ENCODE data around the gene ABI3BP. TPM values are rescaled to one million over a fixed set of nuclear protein-coding genes. Genes with fewer than 3 reads are reported as not detected.
A peak's percentile ranks its signal among the peaks of the same experiment; 100 is the strongest.

ABI3BP gene
- total RNA-seq, 1 donor from 2014 or later = 1.1 TPM

GRCh38 chr3:100877286-100877685, 115.9 kb downstream of the ABI3BP start:
- Histone ChIP-seq H3K36me3 (ENCODE audit: insufficient read depth, low read length) (no peaks in the 10 kb centered on the region), H3K9me3 (ENCODE audit: insufficient read depth, low read depth, low read length) (no peaks in the 10 kb centered on the region), H3K4me3 (ENCODE audit: insufficient read depth, low read depth, low read length) (no peak overlapping the region), H3K9ac (ENCODE audit: low read length) (no peak overlapping the region), H2AFZ (ENCODE audit: low read depth, low read length) (no peak overlapping the region), H4K20me1 (ENCODE audit: insufficient read depth, low read length) (no peaks in the 10 kb centered on the region), H3K4me2 (ENCODE audit: low read length) (no peak overlapping the region), H3K27me3 (ENCODE audit: insufficient read depth, low read length) (no peaks in the 10 kb centered on the region), H3K79me2 (ENCODE audit: insufficient read depth, low read length) (no peaks in the 10 kb centered on the region), H3K27ac (ENCODE audit: low read depth, low read length) (no peak overlapping the region), H3K4me1 (ENCODE audit: insufficient read depth, low read length) (peaks cover 8% of the 10 kb centered on the region)
- no peaks in the 10 kb centered on the region for H3K9me3 Mint-ChIP-seq (ENCODE audit: unreplicated experiment)
- DNase-seq (ENCODE audit: low read depth) (no peak), FAIRE-seq (peak; percentile 39)
- H3K4me3 Mint-ChIP-seq (ENCODE audit: unreplicated experiment) = no peak overlapping the region
- H3K27me3 Mint-ChIP-seq (ENCODE audit: low read depth, unreplicated experiment) = no peaks in the 10 kb centered on the region
- no peak overlapping the region for H3K27ac Mint-ChIP-seq (ENCODE audit: unreplicated experiment)
- H3K4me1 Mint-ChIP-seq (ENCODE audit: low read depth, unreplicated experiment) = peaks cover 4% of the 10 kb centered on the region
- H3K36me3 Mint-ChIP-seq (ENCODE audit: low read depth, unreplicated experiment) = no peaks in the 10 kb centered on the region
- TF ChIP-seq EZH2 (IDR thresholded peaks at IDR 0.05; ENCODE audit: insufficient read depth, low read length) (no peak), CTCF (IDR thresholded peaks at IDR 0.05; ENCODE audit: insufficient read depth, low read depth, low read length) (no peak)

GRCh38 chr3:100875239-100875638, 118.0 kb downstream of the ABI3BP start:
- Mint-ChIP-seq H3K27ac (ENCODE audit: unreplicated experiment) (no peak overlapping the region), H3K4me3 (ENCODE audit: unreplicated experiment) (no peak overlapping the region), H3K4me1 (ENCODE audit: low read depth, unreplicated experiment) (peaks cover 3% of the 10 kb centered on the region), H3K36me3 (ENCODE audit: low read depth, unreplicated experiment) (no peaks in the 10 kb centered on the region), H3K9me3 (ENCODE audit: unreplicated experiment) (no peaks in the 10 kb centered on the region), H3K27me3 (ENCODE audit: low read depth, unreplicated experiment) (no peaks in the 10 kb centered on the region)
- TF ChIP-seq CTCF (IDR thresholded peaks at IDR 0.05; ENCODE audit: insufficient read depth, low read depth, low read length) (no peak), EZH2 (IDR thresholded peaks at IDR 0.05; ENCODE audit: insufficient read depth, low read length) (no peak)
- H3K27me3 ChIP-seq (ENCODE audit: insufficient read depth, low read length) = no peaks in the 10 kb centered on the region
- no peaks in the 10 kb centered on the region for H3K9me3 ChIP-seq (ENCODE audit: insufficient read depth, low read depth, low read length)
- FAIRE-seq = peak; percentile 65
- peak overlapping the region; percentile 59 for H3K4me2 ChIP-seq (ENCODE audit: low read length)
- H3K9ac ChIP-seq (ENCODE audit: low read length) = no peak overlapping the region
- peak; percentile 81 for DNase-seq (ENCODE audit: low read depth)
- H3K36me3 ChIP-seq (ENCODE audit: insufficient read depth, low read length) = no peaks in the 10 kb centered on the region
- H3K27ac ChIP-seq (ENCODE audit: low read depth, low read length) = no peak overlapping the region
- no peaks in the 10 kb centered on the region for H3K79me2 ChIP-seq (ENCODE audit: insufficient read depth, low read length)
- peaks cover 8% of the 10 kb centered on the region for H3K4me1 ChIP-seq (ENCODE audit: insufficient read depth, low read length)
- no peaks in the 10 kb centered on the region for H4K20me1 ChIP-seq (ENCODE audit: insufficient read depth, low read length)
- H2AFZ ChIP-seq (ENCODE audit: low read depth, low read length) = no peak overlapping the region
- H3K4me3 ChIP-seq (ENCODE audit: insufficient read depth, low read depth, low read length) = no peak overlapping the region

GRCh38 chr3:100873611-100874010, 119.6 kb downstream of the ABI3BP start:
- Mint-ChIP-seq H3K27ac (ENCODE audit: unreplicated experiment) (no peak overlapping the region), H3K4me3 (ENCODE audit: unreplicated experiment) (no peak overlapping the region), H3K36me3 (ENCODE audit: low read depth, unreplicated experiment) (no peaks in the 10 kb centered on the region), H3K4me1 (ENCODE audit: low read depth, unreplicated experiment) (no peaks in the 10 kb centered on the region), H3K27me3 (ENCODE audit: low read depth, unreplicated experiment) (no peaks in the 10 kb centered on the region), H3K9me3 (ENCODE audit: unreplicated experiment) (no peaks in the 10 kb centered on the region)
- Histone ChIP-seq H3K4me2 (ENCODE audit: low read length) (no peak overlapping the region), H3K9me3 (ENCODE audit: insufficient read depth, low read depth, low read length) (no peaks in the 10 kb centered on the region), H3K36me3 (ENCODE audit: insufficient read depth, low read length) (no peaks in the 10 kb centered on the region), H3K4me3 (ENCODE audit: insufficient read depth, low read depth, low read length) (no peak overlapping the region), H4K20me1 (ENCODE audit: insufficient read depth, low read length) (no peaks in the 10 kb centered on the region), H3K27ac (ENCODE audit: low read depth, low read length) (no peak overlapping the region), H3K9ac (ENCODE audit: low read length) (no peak overlapping the region), H3K27me3 (ENCODE audit: insufficient read depth, low read length) (no peaks in the 10 kb centered on the region), H2AFZ (ENCODE audit: low read depth, low read length) (no peak overlapping the region), H3K79me2 (ENCODE audit: insufficient read depth, low read length) (no peaks in the 10 kb centered on the region), H3K4me1 (ENCODE audit: insufficient read depth, low read length) (peaks cover 8% of the 10 kb centered on the region)
- FAIRE-seq (no peak), DNase-seq (ENCODE audit: low read depth) (no peak)
- TF ChIP-seq CTCF (IDR thresholded peaks at IDR 0.05; ENCODE audit: insufficient read depth, low read depth, low read length) (no peak), EZH2 (IDR thresholded peaks at IDR 0.05; ENCODE audit: insufficient read depth, low read length) (no peak)

Data from astrocyte (in vitro differentiated cells and primary cell).